Heart left ventricle (tissue), 13 donors: ENCODE data around the gene CISD2.
"Not testable (repeated sequence)": the region's sequence is repeated elsewhere in the genome, so short reads cannot be mapped to it uniquely, and the experiment has no call there.

Experiments
- POLR2A ChIP-seq, 2 donors: fragments of 450-650 bp; IDR thresholded peaks; one replicate each; pipeline ENCODE4 v1.6.1; 2017; ENCODE audit warnings: antibody characterized with exemption in 2 of 2, mild to moderate bottlenecking in 2 of 2, moderate library complexity in 2 of 2
- TF ChIP-seq, protein P1 (sequence below), 12 donors: fragments of 200-600 bp; sonication (generic) in 4 of 12; IDR thresholded peaks; one replicate each; pipeline versions ENCODE4 v1.5.0 to v1.8.0; 2018 to 2022; ENCODE audit warnings: antibody characterized with exemption in 12 of 12, mild to moderate bottlenecking in 5 of 12
- donor health status: ischemic (EF 13 %, LVEDD 7.1; RV severe dilation, severe dysfunction).
- donor health status: DM: no; HTN: yes; CAD: no.
- donor health status: DM: no; HTN: no; CAD: no.
- donor health status: ischemic (EF 25% LVEDD 6.9; RV normal size, moderate dysfunction).
- donor health status: ischemic (EF 25% LVEDD 5.7; RV mildly dilated, moderate dysfunction).
- donor health status: ischemic (EF 35%, LVEDD 5.7; RV mildly dilated, moderate dysfunction).
- donor health status: nonischemic (EF 11% LVEDD 7.7; RV severe dilation, severe dysfunction).
- donor health status: DM: yes; HTN: yes; CAD: no.
- donor health status: PGD.
- donor health status: ischemic (EF 29% LVEDD 5.4; RV normal size, mild dysfunction).
- donor health status: nonischemic (EF 23%, LVEDD 6.1; RV moderate dilation, normal function).

DNA sequence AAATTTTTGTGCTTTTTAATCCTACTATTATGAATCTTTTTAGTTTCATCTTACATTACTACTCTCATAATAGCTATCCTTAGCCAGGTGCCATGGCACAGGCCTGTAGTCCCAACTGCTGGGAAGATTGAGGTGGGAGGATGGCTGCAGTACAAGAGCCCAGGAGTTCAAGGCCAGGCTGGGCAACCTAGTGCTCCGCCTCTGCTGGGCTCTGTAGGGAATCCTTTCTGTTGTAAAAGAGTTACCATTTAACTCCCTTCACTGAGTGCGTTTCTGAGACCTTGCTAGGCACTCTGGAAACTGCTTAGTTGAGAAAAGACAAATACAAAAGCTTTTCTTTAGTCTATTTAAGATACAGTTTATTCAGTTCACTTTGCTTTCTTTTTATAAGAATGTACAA lies 19.8 kb downstream of the CISD2 start:
- TF ChIP-seq, protein P1, sequence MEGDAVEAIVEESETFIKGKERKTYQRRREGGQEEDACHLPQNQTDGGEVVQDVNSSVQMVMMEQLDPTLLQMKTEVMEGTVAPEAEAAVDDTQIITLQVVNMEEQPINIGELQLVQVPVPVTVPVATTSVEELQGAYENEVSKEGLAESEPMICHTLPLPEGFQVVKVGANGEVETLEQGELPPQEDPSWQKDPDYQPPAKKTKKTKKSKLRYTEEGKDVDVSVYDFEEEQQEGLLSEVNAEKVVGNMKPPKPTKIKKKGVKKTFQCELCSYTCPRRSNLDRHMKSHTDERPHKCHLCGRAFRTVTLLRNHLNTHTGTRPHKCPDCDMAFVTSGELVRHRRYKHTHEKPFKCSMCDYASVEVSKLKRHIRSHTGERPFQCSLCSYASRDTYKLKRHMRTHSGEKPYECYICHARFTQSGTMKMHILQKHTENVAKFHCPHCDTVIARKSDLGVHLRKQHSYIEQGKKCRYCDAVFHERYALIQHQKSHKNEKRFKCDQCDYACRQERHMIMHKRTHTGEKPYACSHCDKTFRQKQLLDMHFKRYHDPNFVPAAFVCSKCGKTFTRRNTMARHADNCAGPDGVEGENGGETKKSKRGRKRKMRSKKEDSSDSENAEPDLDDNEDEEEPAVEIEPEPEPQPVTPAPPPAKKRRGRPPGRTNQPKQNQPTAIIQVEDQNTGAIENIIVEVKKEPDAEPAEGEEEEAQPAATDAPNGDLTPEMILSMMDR (IDR thresholded peaks at IDR 0.05): not testable (repeated sequence)
- not testable (repeated sequence) for TF ChIP-seq POLR2A (IDR thresholded peaks at IDR 0.05)
